H1 (cell line): Measurements from ENCODE around the gene NRXN3. TPM values are rescaled to one million over a fixed set of nuclear protein-coding genes. Genes with fewer than 3 reads are reported as not detected.

Source experiments
- CTCF ChIA-PET: fragments of 300-600 bp; sonication (Branson Sonifier 250); formaldehyde crosslinking; loops from one replicate; lab custom pipeline; 2021; ENCODE audit not compliant: partially characterized antibody; lab: Charles Lee
- POLR2A ChIA-PET: fragments of 300-600 bp; sonication (Branson Sonifier 250); formaldehyde crosslinking; loops from one replicate; lab custom pipeline; 2021; ENCODE audit warnings: inconsistent platforms; ENCODE audit not compliant: partially characterized antibody; lab: Charles Lee
- DNase-seq, 2 experiments: peaks; one replicate each; pipeline versions ENCODE4 v3.0.0 to v3.0.0-alpha.2; 2010 to 2022; ENCODE audit warnings: low spot score in 2 of 2, low read depth in 1 of 2, mixed read lengths in 1 of 2
- FAIRE-seq: peaks from 2 replicates; lab custom pipeline; 2011; peaks lifted over from hg19 to GRCh38; lab: Jason Lieb, UNC
- H2AFZ ChIP-seq: 2 replicates; pipeline ENCODE4 v1.8.1; 2012; ENCODE audit warnings: low read length, inconsistent platforms
- H2AK5ac ChIP-seq: 2 replicates; pipeline ENCODE4 v1.6.1; 2013; ENCODE audit warnings: low read depth, low read length
- H2BK120ac ChIP-seq: replicated peaks from 2 replicates; pipeline ENCODE3; 2013; ENCODE audit warnings: low read depth, low read length, inconsistent platforms
- H2BK12ac ChIP-seq: 2 replicates; pipeline ENCODE4 v1.6.1; 2013; ENCODE audit warnings: low read depth, low read length
- H2BK15ac ChIP-seq: 2 replicates; pipeline ENCODE4 v1.6.1; 2013; ENCODE audit warnings: low read length
- H2BK20ac ChIP-seq: 2 replicates; pipeline ENCODE4 v1.6.1; 2013; ENCODE audit warnings: low read length
- H2BK5ac ChIP-seq: 2 replicates; pipeline ENCODE4 v1.6.1; 2013; ENCODE audit warnings: low read depth, low read length
- H3K14ac ChIP-seq: 2 replicates; pipeline ENCODE4 v1.6.1; 2013; ENCODE audit warnings: inconsistent platforms; ENCODE audit not compliant: insufficient read length
- H3K18ac ChIP-seq: 2 replicates; pipeline ENCODE4 v1.6.1; 2013; ENCODE audit warnings: low read length; ENCODE audit errors: extremely low read depth
- H3K23ac ChIP-seq: 2 replicates; pipeline ENCODE4 v1.6.1; 2013; ENCODE audit warnings: inconsistent platforms; ENCODE audit not compliant: insufficient read length
- H3K23me2 ChIP-seq: 2 replicates; pipeline ENCODE4 v1.6.1; 2013; ENCODE audit warnings: low read depth, low read length
- H3K27ac ChIP-seq: 2 replicates; pipeline ENCODE4 v1.6.1; 2011; ENCODE audit warnings: low read depth, low read length, inconsistent platforms
- H3K27me3 ChIP-seq, 4 experiments: replicated peaks in 1 of 4; 1 replicate in 1 of 4; 2 replicates in 3 of 4; pipeline versions ENCODE4 v1.6.1 to v1.8.1; 2011 to 2013; ENCODE audit warnings: low read length in 3 of 4, mild to moderate bottlenecking in 3 of 4, inconsistent platforms in 2 of 4, mixed read lengths in 2 of 4, moderate library complexity in 1 of 4; ENCODE audit not compliant: control insufficient read depth in 3 of 4, insufficient read depth in 3 of 4; ENCODE audit errors: extremely low read depth in 1 of 4
- H3K36me3 ChIP-seq, 4 experiments: 2 replicates each; pipeline versions ENCODE4 v1.6.1 to v1.8.1; 2011 to 2013; ENCODE audit warnings: mild to moderate bottlenecking in 4 of 4, low read length in 3 of 4, moderate library complexity in 2 of 4, control low read depth in 1 of 4, inconsistent platforms in 1 of 4; ENCODE audit not compliant: insufficient read depth in 4 of 4, control insufficient read depth in 2 of 4
- H3K4ac ChIP-seq: replicated peaks from 2 replicates; pipeline ENCODE3; 2013; ENCODE audit warnings: low read length, low read depth, mixed read lengths, inconsistent platforms; ENCODE audit not compliant: insufficient read length
- H3K4me1 ChIP-seq, 4 experiments: replicated peaks in 1 of 4; 1 replicate in 1 of 4; 2 replicates in 3 of 4; pipeline versions ENCODE4 v1.6.1 to v1.8.1; 2011 to 2013; ENCODE audit warnings: low read length in 3 of 4, inconsistent platforms in 2 of 4, mixed read lengths in 1 of 4; ENCODE audit not compliant: insufficient read depth in 4 of 4, control insufficient read depth in 3 of 4
- H3K4me2 ChIP-seq, 2 experiments: 2 replicates each; pipeline versions ENCODE4 v1.6.1 to v1.8.1; 2011 to 2013; ENCODE audit warnings: low read depth in 2 of 2, low read length in 2 of 2, control low read depth in 1 of 2, inconsistent platforms in 1 of 2, mild to moderate bottlenecking in 1 of 2; ENCODE audit not compliant: insufficient read depth in 1 of 2
- H3K4me3 ChIP-seq, 4 experiments: fragments of 200-600, 300-600 bp in 1 of 4; sonication (generic), shearing (Covaris generic), sonication (Bioruptor Twin) in 1 of 4; 2 replicates each; pipeline versions ENCODE4 v1.5.1 to v1.8.1; 2011 to 2016; ENCODE audit warnings: low read length in 4 of 4, low read depth in 3 of 4, control low read depth in 2 of 4, inconsistent platforms in 2 of 4, mild to moderate bottlenecking in 2 of 4, mixed read lengths in 1 of 4, moderate library complexity in 1 of 4; ENCODE audit not compliant: insufficient read depth in 2 of 4; ENCODE audit errors: extremely low read depth in 1 of 4
- H3K56ac ChIP-seq: replicated peaks from 2 replicates; pipeline ENCODE3; 2013; ENCODE audit warnings: low read depth, mild to moderate bottlenecking, mixed read lengths, low read length, inconsistent platforms; ENCODE audit not compliant: insufficient read length
- H3K79me1 ChIP-seq: 2 replicates; pipeline ENCODE4 v1.6.1; 2013; ENCODE audit warnings: low read depth, low read length, control low read depth
- H3K79me2 ChIP-seq, 2 experiments: 2 replicates each; pipeline versions ENCODE4 v1.6.1 to v1.8.1; 2012 to 2013; ENCODE audit warnings: low read length in 2 of 2, mild to moderate bottlenecking in 2 of 2, inconsistent platforms in 1 of 2; ENCODE audit not compliant: insufficient read depth in 2 of 2, control insufficient read depth in 1 of 2
- H3K9ac ChIP-seq, 4 experiments: replicated peaks in 1 of 4; 1 replicate in 1 of 4; 2 replicates in 3 of 4; pipeline versions ENCODE4 v1.6.1 to v1.8.1; 2011 to 2013; ENCODE audit warnings: low read depth in 3 of 4, low read length in 3 of 4, control low read depth in 2 of 4, mild to moderate bottlenecking in 2 of 4, moderate library complexity in 2 of 4, inconsistent platforms in 1 of 4; ENCODE audit errors: extremely low read depth in 1 of 4
- H3K9me3 ChIP-seq, 2 experiments: 2 replicates each; pipeline versions ENCODE4 v1.6.1 to v1.8.1; 2012 to 2013; ENCODE audit warnings: mild to moderate bottlenecking in 2 of 2, moderate library complexity in 2 of 2, control low read depth in 1 of 2, inconsistent platforms in 1 of 2, low read depth in 1 of 2, low read length in 1 of 2, mixed read lengths in 1 of 2; ENCODE audit not compliant: insufficient read depth in 2 of 2
- H4K20me1 ChIP-seq, 2 experiments: replicated peaks in 1 of 2; 2 replicates each; pipeline versions ENCODE3 to v1.8.1; 2011 to 2013; ENCODE audit warnings: inconsistent platforms in 2 of 2, low read length in 2 of 2, mild to moderate bottlenecking in 1 of 2; ENCODE audit not compliant: insufficient read depth in 2 of 2, control insufficient read depth in 1 of 2
- H4K5ac ChIP-seq: 2 replicates; pipeline ENCODE4 v1.6.1; 2013; ENCODE audit warnings: low read length, low read depth, mixed read lengths, inconsistent platforms; ENCODE audit not compliant: insufficient read length
- H4K8ac ChIP-seq: 2 replicates; pipeline ENCODE4 v1.8.0; 2013; ENCODE audit warnings: mild to moderate bottlenecking, moderate library complexity, low read length, inconsistent platforms; ENCODE audit not compliant: insufficient read depth; ENCODE audit errors: extremely low read depth
- H4K91ac ChIP-seq: replicated peaks from 2 replicates; pipeline ENCODE3; 2013; ENCODE audit warnings: low read length, mixed read lengths, inconsistent platforms; ENCODE audit not compliant: insufficient read length
- CBX8 ChIP-seq: fragments of 300-800, 300-1000 bp; sonication (generic); IDR thresholded peaks from 2 replicates; pipeline ENCODE4 v1.7.1; 2016; ENCODE audit warnings: low read depth, low read length, borderline replicate concordance
- CEBPB ChIP-seq: IDR thresholded peaks from 2 replicates; pipeline ENCODE4 v1.6.1; 2012; ENCODE audit warnings: low read depth, low read length
- FOSL1 ChIP-seq: IDR thresholded peaks from 2 replicates; pipeline ENCODE4 v1.6.1; 2011; ENCODE audit warnings: mild to moderate bottlenecking, low read depth, low read length, moderate library complexity; ENCODE audit not compliant: insufficient read depth
- KDM4A ChIP-seq: IDR thresholded peaks from one replicate; pipeline ENCODE4 v1.7.1; 2012; ENCODE audit warnings: low read depth, mild to moderate bottlenecking, moderate library complexity, low read length, inconsistent platforms; ENCODE audit not compliant: severe bottlenecking
- MAX ChIP-seq: IDR thresholded peaks from 2 replicates; pipeline ENCODE4 v1.6.1; 2012; ENCODE audit warnings: inconsistent platforms
- NRF1 ChIP-seq: IDR thresholded peaks from 2 replicates; pipeline ENCODE4 v1.6.1; 2011; ENCODE audit warnings: mild to moderate bottlenecking, low read depth, low read length, improper control_type of control experiment
- PHF8 ChIP-seq: fragments of 200-600 bp; sonication (generic); conservative IDR thresholded peaks from 2 replicates; pipeline ENCODE4 v1.7.1; 2012; ENCODE audit warnings: low read depth, mild to moderate bottlenecking, inconsistent platforms, low read length, moderate library complexity
- RFX5 ChIP-seq: IDR thresholded peaks from 2 replicates; pipeline ENCODE4 v1.6.1; 2011; ENCODE audit warnings: low read depth, low read length, improper control_type of control experiment, borderline replicate concordance
- SIN3A ChIP-seq, 2 experiments: IDR thresholded peaks in 1 of 2; conservative IDR thresholded peaks in 1 of 2; 2 replicates each; pipeline ENCODE4 v1.6.1; 2011 to 2012; ENCODE audit warnings: low read length in 2 of 2, improper control_type of control experiment in 1 of 2, low read depth in 1 of 2, mild to moderate bottlenecking in 1 of 2
- SIRT6 ChIP-seq: IDR thresholded peaks from one replicate; pipeline ENCODE4 v1.7.1; 2012; ENCODE audit warnings: low read length, inconsistent platforms
- SIX5 ChIP-seq: IDR thresholded peaks from 2 replicates; pipeline ENCODE4 v1.6.1; 2011; ENCODE audit warnings: mild to moderate bottlenecking, low read depth, low read length
- ZNF274 ChIP-seq: IDR thresholded peaks from 2 replicates; pipeline ENCODE4 v1.7.0; 2012; ENCODE audit warnings: low read length, borderline replicate concordance; ENCODE audit errors: extremely low read depth
- WGBS, 2 experiments: shearing (Covaris generic) in 1 of 2; methylation state at CpG; one replicate each; pipeline versions ENCODE4 v1.1.6 to v1.1.7; 2013 to 2015; ENCODE audit warnings: low lambda C conversion rate in 2 of 2, mixed read lengths in 2 of 2, inconsistent platforms in 1 of 2, low coverage in 1 of 2, missing lambda C conversion rate in 1 of 2; ENCODE audit not compliant: insufficient replicate concordance in 2 of 2, insufficient coverage in 1 of 2, insufficient read length in 1 of 2; ENCODE audit errors: extremely low coverage in 1 of 2, missing lambda C conversion rate in 1 of 2; 5-methylcytosine and 5-hydroxymethylcytosine counted together
- polyA plus RNA-seq, 7 experiments: library from polyadenylated mRNA; depleted of rRNA in 3 of 7; stranded (reverse) in 5 of 7; unstranded in 2 of 7; fragments of >200 nt in 5 of 7; fragments of 200-250 nt in 2 of 7; gene quantifications; 1 replicate in 5 of 7; 2 replicates in 1 of 7; 4 replicates in 1 of 7; pipeline versions ENCODE4 v1.2.1 to v1.2.3, GENCODE V29; 2011 to 2013; ENCODE audit warnings: missing spikeins in 2 of 7, mixed read lengths in 2 of 7
- total RNA-seq: library from RNA; stranded (reverse); fragmentation: NEBNext Ultra II Directional; extraction: Animal tissue kit (Norgen Biotek cat#: 25700); gene quantifications from 2 replicates; pipeline ENCODE4 v1.2.1, GENCODE V29; 2021
- TF ChIP-seq, protein P1 (sequence below): IDR thresholded peaks from 2 replicates; pipeline ENCODE4 v1.6.1; 2011; ENCODE audit warnings: low read length, improper control_type of control experiment

NRXN3 gene
- total and polyA plus RNA-seq, 2 of the 8 experiments (the other 6 are each of a cell fraction or from before 2014, with no cell fraction given), result 2.6 to 4.1 TPM

DNA sequence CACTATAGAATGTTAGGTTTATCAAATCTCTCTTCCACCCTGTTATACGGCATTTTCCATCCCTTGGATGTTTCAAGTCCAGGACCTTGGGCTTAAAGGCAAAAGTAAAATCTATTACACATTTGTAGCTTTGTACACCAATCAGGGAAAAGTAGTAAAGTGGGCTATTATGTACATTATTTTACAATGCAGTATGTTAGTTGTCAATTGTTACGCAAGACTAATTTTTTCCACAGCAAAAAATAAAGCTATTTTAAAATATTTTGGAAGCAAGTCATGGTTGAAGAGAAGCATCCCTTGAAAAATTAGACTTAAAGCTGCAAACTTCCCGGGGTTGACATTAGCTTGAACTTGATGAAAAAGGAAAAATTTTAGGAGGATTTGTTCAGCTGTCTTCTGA lies 1564.9 kb downstream of the NRXN3 start:
- Histone ChIP-seq H4K5ac (no peak overlapping the region), H2BK20ac (no peak overlapping the region), H3K27ac (no peak overlapping the region), H2BK15ac (no peak overlapping the region), H3K4ac (no peak overlapping the region), H2BK120ac (no peak overlapping the region), H3K23ac (no peak overlapping the region), H3K4me1 (no peaks in the 10 kb centered on the region), H3K4me2 (no peak overlapping the region), H2AK5ac (no peak overlapping the region), H3K14ac (no peak overlapping the region), H2BK12ac (no peak overlapping the region), H2BK5ac (no peak overlapping the region), H3K79me1 (no peaks in the 10 kb centered on the region), H4K20me1 (no peaks in the 10 kb centered on the region), H3K18ac (no peak overlapping the region), H4K8ac (no peak overlapping the region), H4K91ac (no peak overlapping the region), H3K36me3 (no peaks in the 10 kb centered on the region), H3K9me3 (peaks cover 20 to 23% of the 10 kb centered on the region in 2 experiments; a peak in 3 of 4 replicates), H3K56ac (no peak overlapping the region), H2AFZ (no peak overlapping the region), H3K27me3 (no peaks in the 10 kb centered on the region), H3K4me3 (no peak overlapping the region), H3K9ac (no peak overlapping the region), H3K79me2 (no peaks in the 10 kb centered on the region), H3K23me2 (no peaks in the 10 kb centered on the region)
- CTCF ChIA-PET, result interaction anchor here (0.9 kb wide), 1 partner anchor 776 kb away, joined by 3 read pairs; no protein-coding TSS in a partner anchor
- no peak for DNase-seq
- no peak for TF ChIP-seq MAX
- TF ChIP-seq, protein P1, sequence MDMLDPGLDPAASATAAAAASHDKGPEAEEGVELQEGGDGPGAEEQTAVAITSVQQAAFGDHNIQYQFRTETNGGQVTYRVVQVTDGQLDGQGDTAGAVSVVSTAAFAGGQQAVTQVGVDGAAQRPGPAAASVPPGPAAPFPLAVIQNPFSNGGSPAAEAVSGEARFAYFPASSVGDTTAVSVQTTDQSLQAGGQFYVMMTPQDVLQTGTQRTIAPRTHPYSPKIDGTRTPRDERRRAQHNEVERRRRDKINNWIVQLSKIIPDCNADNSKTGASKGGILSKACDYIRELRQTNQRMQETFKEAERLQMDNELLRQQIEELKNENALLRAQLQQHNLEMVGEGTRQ, result no peak
- no peak for TF ChIP-seq ZNF274
- TF ChIP-seq FOSL1, result no peak
- no peak for TF ChIP-seq KDM4A
- TF ChIP-seq SIX5, result no peak
- TF ChIP-seq CBX8, result no peak
- TF ChIP-seq CEBPB, result no peak; the same call in 1 of the 2 replicates
- no peak for TF ChIP-seq SIRT6
- no peak for TF ChIP-seq RFX5
- no peak for TF ChIP-seq SIN3A (conservative IDR thresholded peaks at IDR 0.05 in 1 of 2, IDR thresholded peaks at IDR 0.05 in 1 of 2; ENCODE audit: low read depth in 1 of 2, low read length in 2 of 2)
- no peak for TF ChIP-seq NRF1
- no peak for TF ChIP-seq PHF8
- WGBS, 2 experiments, result 97% methylated on average over 3 of the region's 3 CpGs; no CpG with 5 or more reads in 1 of the 2 experiments
- POLR2A ChIA-PET, result interaction anchor here (0.6 kb wide), 1 partner anchor 11 kb away, joined by 3 read pairs; no protein-coding TSS in a partner anchor
- FAIRE-seq, result no peak
